Non-pigmented ciliary epithelial cell (primary cell): ENCODE measurements around the gene SLC39A2.

Experiments used
- DNase-seq: peaks from one replicate; pipeline ENCODE4 v3.0.0-alpha.2; 2010; ENCODE audit warnings: low read depth

SLC39A2 gene

GRCh38 chr14:21047378-21047781 is 48.3 kb downstream of the SLC39A2 start:
- no peak for DNase-seq

DNA sequence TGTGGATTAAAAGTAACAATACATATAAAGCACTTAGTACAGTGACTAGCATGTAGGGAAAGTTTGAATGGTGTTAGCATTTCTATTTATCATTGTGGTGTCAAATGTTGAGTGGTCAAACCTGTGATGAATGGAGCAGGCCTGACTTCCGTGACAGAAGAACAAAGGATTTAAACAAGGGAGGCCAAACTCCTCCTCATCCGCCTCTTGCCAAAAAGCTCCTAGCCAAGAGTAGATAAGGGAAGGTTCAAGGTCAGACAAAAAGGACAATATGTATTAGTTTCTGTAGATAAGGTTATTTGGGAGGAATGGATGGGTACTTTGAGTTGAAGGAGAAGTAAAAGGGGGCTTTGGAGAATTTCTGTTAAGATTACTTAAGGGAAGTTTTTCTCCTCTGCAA is 49.5 kb downstream of the SLC39A2 start:
- no peak for DNase-seq

DNA sequence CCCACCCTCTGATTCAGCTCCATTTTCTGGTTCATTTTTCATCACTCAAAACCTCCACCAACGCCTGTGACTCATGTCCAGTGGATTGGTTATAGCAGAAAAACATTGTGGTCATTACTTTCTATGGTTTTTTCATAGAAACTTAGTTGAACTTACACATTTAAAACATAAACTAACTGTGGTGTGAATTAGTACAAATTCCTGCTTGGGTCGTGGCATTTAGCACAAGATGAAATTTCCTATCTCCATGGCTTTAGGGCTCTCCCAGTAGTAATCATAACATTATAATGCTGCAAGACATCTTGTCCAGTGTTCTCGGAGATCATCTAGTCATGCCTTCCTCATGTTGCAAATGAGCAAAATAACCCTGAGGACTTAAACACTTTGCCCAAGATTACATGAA is 50.2 kb downstream of the SLC39A2 start:
- no peak for DNase-seq

GRCh38 chr14:21050597-21050996 is 51.5 kb downstream of the SLC39A2 start:
- DNase-seq, result no peak
